ENCODE results near the gene POLR3A. TPM values are rescaled to one million over a fixed set of nuclear protein-coding genes. Genes with fewer than 3 reads are reported as not detected.
"Not testable (repeated sequence)": the region's sequence is repeated elsewhere in the genome, so short reads cannot be mapped to it uniquely, and the experiment has no call there.

Gene POLR3A
- total and polyA plus RNA-seq, 4 donors: 2.5 to 16.3 (median 9.4) TPM

GRCh38 chr10:78069151-78069550 lies 39.8 kb upstream of the POLR3A start:
- no peak for DNase-seq
- H3K4me1 ChIP-seq (ENCODE audit: control insufficient read depth in 1 of 2, insufficient read depth in 2 of 2, low read length in 2 of 2): no peaks in the 10 kb centered on the region
- no peak overlapping the region for H3K4me3 ChIP-seq (ENCODE audit: low read length in 2 of 2)
- no peak for ATAC-seq (ENCODE audit: low FRiP score)
- H3K27ac ChIP-seq (ENCODE audit: low read depth in 1 of 2, low read length in 2 of 2): no peak overlapping the region
- intact Hi-C loops (cut with DNase I): no loop called here
- H3K27me3 ChIP-seq (ENCODE audit: control insufficient read depth in 1 of 2, insufficient read depth in 2 of 2, low read length in 1 of 2): no peaks in the 10 kb centered on the region
- 96 to 98% methylated on average over 6 of the region's 6 CpGs for WGBS, 2 donors
- no peaks in the 10 kb centered on the region for H3K9me3 ChIP-seq (ENCODE audit: control insufficient read depth, low read length)
- no peaks in the 10 kb centered on the region for H3K36me3 ChIP-seq (ENCODE audit: control insufficient read depth in 1 of 2, insufficient read depth in 2 of 2, low read length in 1 of 2)

- ATAC-seq (ENCODE audit: low FRiP score): no peak
- no peak for DNase-seq
- Histone ChIP-seq H3K36me3 (ENCODE audit: control insufficient read depth in 1 of 2, insufficient read depth in 2 of 2, low read length in 1 of 2) (no peaks in the 10 kb centered on the region), H3K4me1 (ENCODE audit: control insufficient read depth in 1 of 2, insufficient read depth in 2 of 2, low read length in 2 of 2) (no peaks in the 10 kb centered on the region), H3K4me3 (ENCODE audit: low read length in 2 of 2) (no peak overlapping the region), H3K9me3 (ENCODE audit: control insufficient read depth, low read length) (no peaks in the 10 kb centered on the region), H3K27ac (ENCODE audit: low read depth in 1 of 2, low read length in 2 of 2) (no peak overlapping the region), H3K27me3 (ENCODE audit: control insufficient read depth in 1 of 2, insufficient read depth in 2 of 2, low read length in 1 of 2) (no peaks in the 10 kb centered on the region)
- intact Hi-C loops (cut with DNase I): no loop called here
- WGBS, 2 donors: 89 to 91% methylated on average over 11 of the region's 11 CpGs
These were observed 37.6 kb upstream of the POLR3A start for GRCh38 chr10:78066728-78067430.

- no peak overlapping the region for H3K4me3 ChIP-seq (ENCODE audit: low read length in 2 of 2)
- intact Hi-C loops (cut with DNase I): no loop called here
- no peaks in the 10 kb centered on the region for H3K27me3 ChIP-seq (ENCODE audit: control insufficient read depth in 1 of 2, insufficient read depth in 2 of 2, low read length in 1 of 2)
- H3K9me3 ChIP-seq (ENCODE audit: control insufficient read depth, low read length): no peaks in the 10 kb centered on the region
- H3K4me1 ChIP-seq (ENCODE audit: control insufficient read depth in 1 of 2, insufficient read depth in 2 of 2, low read length in 2 of 2): no peaks in the 10 kb centered on the region
- ATAC-seq (ENCODE audit: low FRiP score): no peak
- no peak overlapping the region for H3K27ac ChIP-seq (ENCODE audit: low read depth in 1 of 2, low read length in 2 of 2)
- no peaks in the 10 kb centered on the region for H3K36me3 ChIP-seq (ENCODE audit: control insufficient read depth in 1 of 2, insufficient read depth in 2 of 2, low read length in 1 of 2)
- 69 to 74% methylated on average over 5 of the region's 5 CpGs for WGBS, 2 donors
- DNase-seq: no peak
These were observed 36.7 kb upstream of the POLR3A start for GRCh38 chr10:78066012-78066411.

- ATAC-seq (ENCODE audit: low FRiP score) (no peak), DNase-seq (no peak)
- Histone ChIP-seq H3K27me3 (ENCODE audit: control insufficient read depth in 1 of 2, insufficient read depth in 2 of 2, low read length in 1 of 2) (no peaks in the 10 kb centered on the region), H3K4me1 (ENCODE audit: control insufficient read depth in 1 of 2, insufficient read depth in 2 of 2, low read length in 2 of 2) (no peaks in the 10 kb centered on the region), H3K9me3 (ENCODE audit: control insufficient read depth, low read length) (no peaks in the 10 kb centered on the region), H3K36me3 (ENCODE audit: control insufficient read depth in 1 of 2, insufficient read depth in 2 of 2, low read length in 1 of 2) (no peaks in the 10 kb centered on the region), H3K4me3 (ENCODE audit: low read length in 2 of 2) (no peak overlapping the region), H3K27ac (ENCODE audit: low read depth in 1 of 2, low read length in 2 of 2) (no peak overlapping the region)
- intact Hi-C loops (cut with DNase I): no loop called here
- WGBS, 2 donors: 90 to 92% methylated on average over 2 of the region's 2 CpGs
These were observed 36.3 kb upstream of the POLR3A start for GRCh38 chr10:78065611-78066010.

- DNase-seq; ATAC-seq (ENCODE audit: low FRiP score); H3K36me3 ChIP-seq (ENCODE audit: control insufficient read depth in 1 of 2, insufficient read depth in 2 of 2, low read length in 1 of 2); H3K27ac ChIP-seq (ENCODE audit: low read depth in 1 of 2, low read length in 2 of 2); intact Hi-C loops (cut with DNase I); H3K4me1 ChIP-seq (ENCODE audit: control insufficient read depth in 1 of 2, insufficient read depth in 2 of 2, low read length in 2 of 2); H3K9me3 ChIP-seq (ENCODE audit: control insufficient read depth, low read length); H3K27me3 ChIP-seq (ENCODE audit: control insufficient read depth in 1 of 2, insufficient read depth in 2 of 2, low read length in 1 of 2); H3K4me3 ChIP-seq (ENCODE audit: low read length in 2 of 2): not testable (repeated sequence)
- WGBS, 2 donors: no CpG with 5 or more reads among the region's 2 CpGs
These were observed 35.6 kb upstream of the POLR3A start for GRCh38 chr10:78064919-78065318.

GRCh38 chr10:78063236-78063635 lies 33.9 kb upstream of the POLR3A start:
- 60 to 71% methylated on average over 2 of the region's 2 CpGs for WGBS, 2 donors
- intact Hi-C loops (cut with DNase I): no loop called here
- Histone ChIP-seq H3K4me1 (ENCODE audit: control insufficient read depth in 1 of 2, insufficient read depth in 2 of 2, low read length in 2 of 2) (no peaks in the 10 kb centered on the region), H3K27ac (ENCODE audit: low read depth in 1 of 2, low read length in 2 of 2) (no peak overlapping the region), H3K9me3 (ENCODE audit: control insufficient read depth, low read length) (no peaks in the 10 kb centered on the region), H3K36me3 (ENCODE audit: control insufficient read depth in 1 of 2, insufficient read depth in 2 of 2, low read length in 1 of 2) (no peaks in the 10 kb centered on the region), H3K4me3 (ENCODE audit: low read length in 2 of 2) (no peak overlapping the region), H3K27me3 (ENCODE audit: control insufficient read depth in 1 of 2, insufficient read depth in 2 of 2, low read length in 1 of 2) (no peaks in the 10 kb centered on the region)
- no peak for DNase-seq
- no peak for ATAC-seq (ENCODE audit: low FRiP score)

GRCh38 chr10:78062296-78062695 lies 33.0 kb upstream of the POLR3A start:
- H3K27ac ChIP-seq (ENCODE audit: low read depth in 1 of 2, low read length in 2 of 2): no peak overlapping the region
- no peaks in the 10 kb centered on the region for H3K27me3 ChIP-seq (ENCODE audit: control insufficient read depth in 1 of 2, insufficient read depth in 2 of 2, low read length in 1 of 2)
- no peaks in the 10 kb centered on the region for H3K4me1 ChIP-seq (ENCODE audit: control insufficient read depth in 1 of 2, insufficient read depth in 2 of 2, low read length in 2 of 2)
- no peaks in the 10 kb centered on the region for H3K36me3 ChIP-seq (ENCODE audit: control insufficient read depth in 1 of 2, insufficient read depth in 2 of 2, low read length in 1 of 2)
- no peak overlapping the region for H3K4me3 ChIP-seq (ENCODE audit: low read length in 2 of 2)
- no peaks in the 10 kb centered on the region for H3K9me3 ChIP-seq (ENCODE audit: control insufficient read depth, low read length)
- 75 to 82% methylated on average over 5 of the region's 5 CpGs for WGBS, 2 donors
- intact Hi-C loops (cut with DNase I): no loop called here
- no peak for DNase-seq
- no peak for ATAC-seq (ENCODE audit: low FRiP score)

GRCh38 chr10:78059906-78060702 lies 30.8 kb upstream of the POLR3A start:
- peak in 1 of 2 donors; percentile 10 for DNase-seq
- intact Hi-C loops (cut with DNase I): no loop called here
- no peak for ATAC-seq (ENCODE audit: low FRiP score)

GRCh38 chr10:78058562-78058961 lies 29.2 kb upstream of the POLR3A start:
- Histone ChIP-seq H3K4me1 (ENCODE audit: control insufficient read depth in 1 of 2, insufficient read depth in 2 of 2, low read length in 2 of 2) (no peaks in the 10 kb centered on the region), H3K9me3 (ENCODE audit: control insufficient read depth, low read length) (no peaks in the 10 kb centered on the region), H3K27ac (ENCODE audit: low read depth in 1 of 2, low read length in 2 of 2) (no peak overlapping the region), H3K27me3 (ENCODE audit: control insufficient read depth in 1 of 2, insufficient read depth in 2 of 2, low read length in 1 of 2) (no peaks in the 10 kb centered on the region), H3K4me3 (ENCODE audit: low read length in 2 of 2) (no peak overlapping the region), H3K36me3 (ENCODE audit: control insufficient read depth in 1 of 2, insufficient read depth in 2 of 2, low read length in 1 of 2) (no peaks in the 10 kb centered on the region)
- intact Hi-C loops (cut with DNase I): no loop called here
- ATAC-seq (ENCODE audit: low FRiP score): no peak
- 70 to 71% methylated on average over 5 of the region's 5 CpGs for WGBS, 2 donors
- DNase-seq: peak in 1 of 2 donors; percentile 16

More at GRCh38 chr10:78059906-78060702, 30.8 kb upstream of the POLR3A start:
- H3K36me3 ChIP-seq (ENCODE audit: control insufficient read depth in 1 of 2, insufficient read depth in 2 of 2, low read length in 1 of 2): no peaks in the 10 kb centered on the region
- 91% methylated on average over 12 of the region's 12 CpGs for WGBS, 2 donors
- no peaks in the 10 kb centered on the region for H3K4me1 ChIP-seq (ENCODE audit: control insufficient read depth in 1 of 2, insufficient read depth in 2 of 2, low read length in 2 of 2)
- no peak overlapping the region for H3K27ac ChIP-seq (ENCODE audit: low read depth in 1 of 2, low read length in 2 of 2)
- H3K27me3 ChIP-seq (ENCODE audit: control insufficient read depth in 1 of 2, insufficient read depth in 2 of 2, low read length in 1 of 2): no peaks in the 10 kb centered on the region
- no peak overlapping the region for H3K4me3 ChIP-seq (ENCODE audit: low read length in 2 of 2)
- H3K9me3 ChIP-seq (ENCODE audit: control insufficient read depth, low read length): no peaks in the 10 kb centered on the region
